Neural cell (in vitro differentiated cells): Measurements from ENCODE around the gene ITGAE.

Experiments used
- POLR2AphosphoS5 ChIP-seq: IDR thresholded peaks from 2 replicates; pipeline ENCODE4 v1.6.1; 2012
- REST ChIP-seq: IDR thresholded peaks from 2 replicates; pipeline ENCODE4 v1.6.1; 2012; ENCODE audit warnings: borderline replicate concordance

- no peak for TF ChIP-seq REST
- TF ChIP-seq POLR2AphosphoS5 = no peak
Observed at GRCh38 chr17:3678821-3679530, 122.0 kb downstream of the ITGAE start.
